Epithelial cell of esophagus (primary cell): ENCODE results near the gene SH3TC2.
A peak's percentile ranks its signal among the peaks of the same experiment; 100 is the strongest.

Experiments
- DNase-seq: peaks from one replicate; pipeline ENCODE4 v3.0.0; 2010; ENCODE audit warnings: low read depth
- H3K4me3 ChIP-seq: 2 replicates; pipeline ENCODE4 v1.5.1; 2011; ENCODE audit warnings: mild to moderate bottlenecking, low read length, control low read depth
- TF ChIP-seq, protein P1 (sequence below): IDR thresholded peaks from 2 replicates; pipeline ENCODE4 v1.5.1; 2011; ENCODE audit warnings: low read depth, mild to moderate bottlenecking, low read length, control low read depth, inconsistent platforms; ENCODE audit not compliant: insufficient read depth; ENCODE audit errors: missing control alignments

Gene SH3TC2

DNA sequence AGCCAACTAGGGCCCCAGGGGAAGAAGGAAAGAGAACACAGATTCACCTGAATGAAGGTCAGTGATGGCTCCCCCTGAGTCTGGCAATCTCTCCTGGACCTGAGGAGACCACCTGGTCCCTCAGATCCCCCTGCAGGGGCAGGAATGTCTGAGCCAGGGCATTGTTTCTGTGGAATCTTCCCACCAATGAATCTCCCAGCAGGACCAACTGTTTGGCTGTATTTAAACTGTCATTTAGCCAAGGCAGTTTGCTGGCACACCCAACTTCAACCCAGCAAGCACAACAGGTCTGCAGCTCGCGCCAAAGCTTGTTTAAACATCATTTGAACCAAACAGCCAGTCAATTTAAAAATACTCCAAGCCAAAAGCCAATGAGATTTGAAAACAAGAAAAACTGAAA, 92.6 kb downstream of the SH3TC2 start:
- DNase-seq, result peak; percentile 41
- peak overlapping the region; percentile 9 for H3K4me3 ChIP-seq
- TF ChIP-seq, protein P1, sequence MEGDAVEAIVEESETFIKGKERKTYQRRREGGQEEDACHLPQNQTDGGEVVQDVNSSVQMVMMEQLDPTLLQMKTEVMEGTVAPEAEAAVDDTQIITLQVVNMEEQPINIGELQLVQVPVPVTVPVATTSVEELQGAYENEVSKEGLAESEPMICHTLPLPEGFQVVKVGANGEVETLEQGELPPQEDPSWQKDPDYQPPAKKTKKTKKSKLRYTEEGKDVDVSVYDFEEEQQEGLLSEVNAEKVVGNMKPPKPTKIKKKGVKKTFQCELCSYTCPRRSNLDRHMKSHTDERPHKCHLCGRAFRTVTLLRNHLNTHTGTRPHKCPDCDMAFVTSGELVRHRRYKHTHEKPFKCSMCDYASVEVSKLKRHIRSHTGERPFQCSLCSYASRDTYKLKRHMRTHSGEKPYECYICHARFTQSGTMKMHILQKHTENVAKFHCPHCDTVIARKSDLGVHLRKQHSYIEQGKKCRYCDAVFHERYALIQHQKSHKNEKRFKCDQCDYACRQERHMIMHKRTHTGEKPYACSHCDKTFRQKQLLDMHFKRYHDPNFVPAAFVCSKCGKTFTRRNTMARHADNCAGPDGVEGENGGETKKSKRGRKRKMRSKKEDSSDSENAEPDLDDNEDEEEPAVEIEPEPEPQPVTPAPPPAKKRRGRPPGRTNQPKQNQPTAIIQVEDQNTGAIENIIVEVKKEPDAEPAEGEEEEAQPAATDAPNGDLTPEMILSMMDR, result no peak

DNA sequence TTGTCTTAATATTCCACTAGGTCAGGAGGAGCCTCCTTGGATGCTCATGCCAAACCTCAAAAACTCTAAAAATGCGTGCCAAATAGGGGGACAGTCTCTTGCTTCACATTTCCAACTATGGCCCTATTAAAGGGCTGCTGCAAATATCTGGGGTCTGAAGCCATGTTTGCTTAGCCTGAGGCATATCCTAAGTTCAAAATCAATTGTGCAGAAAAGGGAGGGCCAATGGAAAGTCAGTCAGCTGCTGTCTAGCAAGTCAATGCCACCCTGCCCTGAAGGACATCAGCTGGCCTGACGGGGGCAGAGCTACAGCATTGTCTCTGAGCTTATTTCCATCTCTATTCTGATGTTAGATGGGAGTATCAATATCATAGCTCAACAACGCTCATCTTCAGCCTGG, 93.6 kb downstream of the SH3TC2 start:
- TF ChIP-seq, protein P1, result no peak
- DNase-seq, result no peak
- no peak overlapping the region for H3K4me3 ChIP-seq

- TF ChIP-seq, protein P1, result no peak
- H3K4me3 ChIP-seq, result no peak overlapping the region
- no peak for DNase-seq
Observed at GRCh38 chr5:148968311-148968710, 94.6 kb downstream of the SH3TC2 start.

DNA sequence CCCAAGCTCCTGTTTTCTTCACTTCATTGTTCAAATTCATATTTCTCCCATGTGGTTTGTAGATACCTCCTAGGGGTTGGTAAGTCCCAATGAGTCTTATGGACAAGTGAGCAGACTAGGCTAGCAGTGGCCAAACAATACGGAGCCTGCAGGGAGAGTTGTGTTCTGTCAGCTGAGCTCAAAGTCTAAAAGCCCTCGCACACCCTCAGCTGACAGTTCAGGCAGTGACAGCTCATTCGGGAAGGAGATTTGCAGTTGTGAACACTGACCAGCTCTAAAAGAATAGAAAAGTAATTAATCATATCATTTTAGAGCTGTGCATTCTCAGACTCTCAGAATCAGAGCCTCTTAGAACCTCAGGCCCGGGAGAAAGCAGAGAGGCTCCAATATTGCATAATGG, 95.1 kb downstream of the SH3TC2 start:
- TF ChIP-seq, protein P1, result no peak
- no peak overlapping the region for H3K4me3 ChIP-seq
- no peak for DNase-seq

DNA sequence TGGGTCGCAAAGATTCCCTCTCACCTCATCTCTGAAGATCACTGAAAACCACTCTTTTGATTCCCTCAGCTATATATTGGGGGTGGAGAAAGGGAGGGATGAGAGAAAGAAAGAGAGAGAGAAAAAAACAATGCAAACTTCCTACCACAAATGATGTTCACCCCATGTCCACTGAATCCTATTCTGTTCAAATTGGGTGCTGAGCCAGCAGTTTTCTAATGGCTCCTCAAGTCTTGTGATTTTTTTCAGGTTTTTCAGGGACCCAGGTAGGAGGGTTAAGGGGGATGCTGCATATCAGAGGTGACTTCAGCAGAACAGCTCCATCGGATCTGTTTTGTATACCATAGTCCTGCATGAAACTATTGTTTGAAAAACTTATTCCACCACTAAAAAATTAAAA, 95.9 kb downstream of the SH3TC2 start:
- TF ChIP-seq, protein P1, result no peak
- no peak for DNase-seq
- no peak overlapping the region for H3K4me3 ChIP-seq

DNA sequence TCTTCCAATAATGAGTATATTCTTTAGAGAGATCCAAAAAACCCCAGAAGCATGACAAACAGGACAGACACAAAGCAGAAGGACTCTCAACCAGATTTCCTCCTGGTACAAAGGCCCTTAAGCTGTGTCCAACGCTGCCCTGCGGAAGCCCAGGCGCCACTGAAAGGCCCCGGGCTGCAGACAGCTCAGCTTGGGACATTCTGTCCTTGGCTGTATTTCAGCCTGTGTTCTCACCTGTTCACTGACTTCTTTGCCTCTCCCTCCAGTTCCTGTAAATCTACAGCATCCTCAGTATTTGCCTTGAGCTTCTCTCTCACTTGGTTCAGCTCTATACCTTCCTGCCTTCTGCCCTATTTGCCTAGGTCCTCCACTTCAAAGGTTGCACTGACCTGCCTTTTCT, 96.5 kb downstream of the SH3TC2 start:
- TF ChIP-seq, protein P1, result no peak
- DNase-seq, result peak; percentile 50
- H3K4me3 ChIP-seq, result no peak overlapping the region

DNA sequence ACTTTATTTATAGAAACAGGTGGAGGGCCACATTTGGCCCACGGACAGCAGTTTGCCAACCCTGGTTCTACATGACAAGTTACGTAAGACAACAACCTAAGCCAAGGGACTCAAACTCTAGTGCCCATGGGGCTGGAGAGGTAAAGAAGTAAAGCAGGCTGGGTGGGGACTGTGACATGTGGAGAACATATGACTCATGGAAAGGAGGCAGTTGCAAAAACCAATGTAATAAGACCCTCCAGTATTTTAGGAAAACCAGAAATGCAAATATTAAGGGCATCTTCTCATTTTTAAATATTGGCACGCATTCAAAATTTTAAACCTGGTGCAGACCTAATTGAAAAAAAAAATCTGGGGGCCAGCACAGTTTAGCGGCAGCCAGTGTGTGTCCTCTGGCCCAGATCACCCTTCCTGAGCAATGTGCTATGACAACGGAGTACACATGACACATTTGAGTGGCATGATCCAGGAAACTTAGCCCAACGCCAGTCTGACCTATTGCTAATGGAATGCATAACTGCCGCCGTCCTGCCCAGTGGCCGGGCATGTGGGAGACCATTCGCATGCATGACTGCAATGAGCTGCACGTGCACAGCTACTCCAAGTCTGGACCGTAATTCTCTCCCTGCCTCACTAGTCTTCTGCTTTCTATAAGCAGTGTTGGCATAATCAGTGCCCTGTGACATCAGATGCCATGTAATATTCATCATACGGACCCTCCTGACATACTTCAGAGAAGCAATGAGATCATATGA, 97.2 kb downstream of the SH3TC2 start:
- TF ChIP-seq, protein P1, result no peak
- peak; percentile 98 for DNase-seq
- no peak overlapping the region for H3K4me3 ChIP-seq
